Non-pigmented ciliary epithelial cell (primary cell): ENCODE results near the gene MSI1.

Source experiments
- DNase-seq: peaks from one replicate; pipeline ENCODE4 v3.0.0-alpha.2; 2010; ENCODE audit warnings: low read depth

The MSI1 gene

GRCh38 chr12:120321382-120322202, 47.4 kb downstream of the MSI1 start:
- no peak for DNase-seq

GRCh38 chr12:120317224-120318105, 51.5 kb downstream of the MSI1 start:
- DNase-seq = peak; percentile 97

- DNase-seq = peak; percentile 4
These were observed 52.2 kb downstream of the MSI1 start for GRCh38 chr12:120316798-120317223.

GRCh38 chr12:120314220-120314619, 54.7 kb downstream of the MSI1 start:
- no peak for DNase-seq

GRCh38 chr12:120301962-120302815, 66.8 kb downstream of the MSI1 start, which contains the start of gene SIRT4:
Gene SIRT4 (plus strand): TSS chr12:120302321. CDS start chr12:120303562, 1,241 bp downstream.
- DNase-seq = peak; percentile 87

- DNase-seq = peak; percentile 91
These were observed 76.1 kb downstream of the MSI1 start, which contains the start of gene RNU4-1 for GRCh38 chr12:120292661-120293531. Gene RNU4-1 (minus strand): TSS chr12:120293237.

- DNase-seq = no peak
These were observed 76.6 kb downstream of the MSI1 start for GRCh38 chr12:120292411-120292660.
